GM19238 (cell line): Measurements from ENCODE around the gene CCL22.
"Not testable (repeated sequence)": the region's sequence is repeated elsewhere in the genome, so short reads cannot be mapped to it uniquely, and the experiment has no call there.

ENCODE experiments used
- DNase-seq: peaks from one replicate; pipeline ENCODE4 v3.0.0; 2011; ENCODE audit warnings: low spot score; ENCODE audit not compliant: insufficient read length

The CCL22 gene, protein sequence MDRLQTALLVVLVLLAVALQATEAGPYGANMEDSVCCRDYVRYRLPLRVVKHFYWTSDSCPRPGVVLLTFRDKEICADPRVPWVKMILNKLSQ

DNA sequence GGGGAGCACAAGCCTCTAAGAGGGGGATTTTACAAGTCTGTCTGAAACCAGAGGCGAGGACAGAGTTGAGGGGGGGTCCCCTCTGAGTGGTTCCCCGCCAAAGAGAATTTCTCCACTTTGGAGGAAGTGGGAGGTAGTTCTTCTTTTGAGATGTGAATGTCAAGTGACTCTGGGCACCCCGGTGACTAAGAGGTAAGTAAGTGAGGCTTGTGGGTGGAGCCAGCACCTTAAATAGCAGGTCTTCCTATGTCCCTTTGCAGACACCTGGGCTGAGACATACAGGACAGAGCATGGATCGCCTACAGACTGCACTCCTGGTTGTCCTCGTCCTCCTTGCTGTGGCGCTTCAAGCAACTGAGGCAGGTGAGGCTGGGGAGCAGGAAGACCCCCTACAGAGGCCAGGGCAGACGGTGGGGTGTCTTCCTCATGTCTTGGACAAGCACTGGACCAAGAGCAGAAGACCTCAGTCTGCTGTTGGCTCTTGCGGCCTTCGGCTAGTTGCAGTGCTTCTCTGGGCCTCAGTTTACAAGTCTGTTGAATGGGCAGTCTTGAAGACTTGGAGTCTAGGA is at the start of gene CCL22:
TSS of gene CCL22 (plus strand) at position 257 of the 569 bp plus-strand sequence. CDS start at position 291, 34 bp downstream.
- no peak for DNase-seq

DNA sequence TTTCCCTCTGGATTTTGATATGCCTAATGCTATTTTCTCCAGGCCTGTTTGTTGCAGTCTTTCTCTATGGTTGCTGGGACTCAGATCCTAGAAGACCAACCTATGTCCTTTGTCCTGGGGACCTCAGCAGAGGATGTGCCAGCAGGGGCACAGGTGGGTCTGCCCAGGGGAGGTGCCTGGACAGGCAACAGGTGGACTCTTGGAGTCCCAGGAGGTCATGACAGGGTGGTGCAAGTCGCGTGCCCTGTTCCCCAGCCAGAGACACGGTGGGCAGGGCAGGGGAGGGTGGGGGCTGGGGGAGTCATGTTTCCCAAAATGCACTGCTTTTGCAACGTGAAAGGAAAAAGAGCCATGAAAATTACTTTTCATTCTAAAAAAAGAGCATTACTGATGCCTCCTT is 47.8 kb upstream of the CCL22 start:
- DNase-seq = no peak

DNA sequence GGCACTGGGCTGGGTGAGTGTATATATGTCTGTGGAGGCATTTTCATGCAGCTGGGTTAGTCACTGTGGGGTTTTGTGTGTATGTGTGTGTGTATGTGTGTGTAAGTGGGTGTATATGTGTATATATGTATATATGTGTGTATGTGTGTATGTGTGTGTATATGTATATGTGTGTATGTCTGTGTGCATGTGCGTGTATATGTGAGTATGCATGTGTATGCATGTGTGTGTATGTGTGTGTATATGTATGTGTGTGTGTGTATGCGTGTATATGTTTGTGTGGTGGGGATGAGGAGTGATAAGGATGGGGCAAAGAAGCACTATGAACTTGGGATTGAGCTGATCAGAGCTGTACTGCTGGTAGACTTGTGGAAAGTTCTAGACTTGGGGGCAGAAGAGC is 45.1 kb upstream of the CCL22 start:
- no peak for DNase-seq

DNA sequence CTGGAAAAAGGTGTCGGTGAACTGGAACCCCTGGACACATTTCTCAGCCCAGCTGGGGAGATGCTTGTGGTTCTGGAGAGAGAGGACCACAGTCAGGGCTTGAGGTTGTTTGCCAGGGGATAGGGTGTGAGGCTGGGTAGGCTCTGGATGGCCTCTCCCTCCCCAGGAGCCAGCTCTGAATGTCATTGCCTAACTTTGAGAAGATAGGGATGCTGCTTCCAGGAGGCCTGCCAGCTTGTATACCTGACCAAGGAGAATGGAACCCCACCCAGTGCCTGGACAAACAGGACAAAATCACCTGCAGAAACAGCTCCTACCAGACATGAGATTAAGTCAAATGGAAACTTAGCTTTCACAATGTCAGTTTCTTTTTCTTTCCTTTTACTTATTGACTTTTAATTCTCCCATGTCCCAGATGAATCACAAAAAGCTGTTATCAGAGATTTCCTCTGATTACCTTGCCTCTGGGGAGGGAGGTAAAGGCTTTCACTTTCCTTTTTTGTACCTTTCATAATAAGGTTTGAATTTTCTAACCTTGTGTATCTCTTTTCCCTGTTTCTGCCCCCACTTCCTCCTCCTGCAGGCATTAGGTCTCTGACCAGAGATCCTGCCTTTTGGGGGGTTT is 44.3 kb upstream of the CCL22 start:
- no peak for DNase-seq

DNA sequence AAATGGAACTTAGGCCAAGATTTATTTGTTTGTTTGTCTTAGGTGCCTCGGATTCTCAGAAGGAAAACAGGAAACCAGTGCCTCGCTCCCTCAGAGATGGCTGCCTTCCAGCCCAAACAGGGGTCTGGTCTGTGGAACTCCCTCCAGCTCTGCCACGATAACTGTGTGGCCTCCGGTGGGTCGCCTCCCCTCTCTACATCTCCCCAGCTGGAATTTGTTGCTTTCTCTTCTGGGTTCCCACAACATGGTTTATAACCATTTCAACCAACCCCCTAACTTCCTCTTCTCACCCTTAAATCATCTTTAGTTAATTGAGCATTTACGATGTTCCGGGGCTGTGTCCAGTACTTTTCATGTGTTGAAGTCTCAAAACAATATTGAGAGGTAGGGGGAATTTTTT is 43.2 kb upstream of the CCL22 start:
- DNase-seq = no peak

DNA sequence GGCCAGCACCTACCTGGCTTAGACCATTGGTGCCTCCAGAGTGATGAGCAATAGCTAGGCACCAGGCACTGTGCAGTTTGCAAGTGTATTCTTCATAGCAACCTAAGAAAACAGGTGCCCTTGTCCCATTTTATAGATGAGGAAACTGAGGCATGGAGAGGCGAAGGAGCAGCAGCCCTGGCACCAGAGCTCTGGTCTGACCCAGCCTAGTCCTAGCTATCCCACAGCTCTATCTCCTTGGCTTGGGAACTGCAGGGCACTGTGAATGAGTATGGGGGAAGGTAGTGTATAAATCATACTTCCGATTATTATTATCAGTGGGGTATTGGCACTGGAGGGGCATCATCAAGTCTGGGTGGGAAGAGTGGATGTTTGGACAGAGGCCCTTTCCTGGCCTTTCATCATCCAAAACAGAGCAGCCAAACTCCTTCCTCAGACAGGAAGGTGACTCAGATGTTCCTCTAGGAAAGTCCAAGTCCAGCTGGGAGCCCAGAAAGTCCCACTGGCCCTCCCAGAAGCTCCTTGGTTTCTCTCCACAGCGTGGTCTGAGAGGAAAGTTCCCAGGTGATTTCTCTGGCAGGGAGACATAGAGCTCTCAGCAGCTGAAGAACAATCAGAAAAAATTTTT is 42.1 kb upstream of the CCL22 start:
- no peak for DNase-seq

DNA sequence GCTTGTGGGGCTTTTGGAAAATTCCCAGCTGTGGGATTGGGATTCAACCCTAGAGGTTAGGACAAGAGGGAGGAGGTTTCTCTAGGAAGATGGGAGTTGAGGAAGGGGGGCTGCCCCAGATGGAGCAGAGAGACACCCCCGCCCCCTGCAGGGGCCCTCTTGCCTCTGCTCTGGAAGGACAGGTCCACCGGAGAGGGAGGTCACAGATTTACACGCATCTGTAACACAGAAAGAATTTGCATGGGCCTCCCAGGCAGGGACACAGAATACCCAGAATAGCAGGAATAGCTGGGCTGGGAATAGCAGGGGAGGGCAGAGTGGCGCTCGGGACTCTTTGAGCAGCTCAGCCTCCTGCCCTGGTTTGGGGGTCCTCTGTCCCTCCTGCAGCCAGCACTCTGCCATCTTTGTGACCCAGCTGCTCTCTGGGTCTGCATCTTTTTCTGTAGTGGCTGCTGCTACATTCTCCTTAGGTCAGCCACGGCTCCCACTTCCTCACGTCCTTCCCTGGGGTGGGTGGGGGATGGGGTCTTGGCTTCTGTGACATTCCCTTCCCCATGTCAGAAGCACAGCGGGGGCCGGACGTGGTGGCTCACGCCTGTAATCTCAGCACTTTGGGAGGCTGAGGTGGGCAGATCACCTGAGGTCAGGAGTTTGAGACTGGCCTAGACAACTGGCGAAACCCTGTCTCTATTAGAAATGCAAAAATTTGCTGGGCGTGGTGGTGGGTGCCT is 40.2 kb upstream of the CCL22 start:
- DNase-seq = no peak

DNA sequence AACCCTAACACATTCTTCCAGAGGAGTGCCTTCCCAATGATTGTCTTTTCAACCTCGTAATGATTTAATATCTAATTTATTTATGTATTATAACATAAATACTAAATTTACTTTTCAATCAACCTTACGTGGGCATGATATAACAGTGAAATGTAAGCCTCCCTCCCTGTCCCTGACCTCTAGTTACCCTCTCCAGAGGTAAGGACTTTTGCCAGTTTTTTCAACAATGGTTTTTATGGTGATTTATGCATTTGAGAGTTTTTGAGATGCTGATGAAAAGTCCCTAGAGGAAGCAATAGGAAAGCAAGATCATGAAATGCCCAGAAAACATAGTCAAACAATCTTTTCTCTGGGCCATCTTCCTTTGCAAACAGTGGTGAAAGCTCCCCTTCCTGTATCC is 38.9 kb upstream of the CCL22 start:
- no peak for DNase-seq

DNA sequence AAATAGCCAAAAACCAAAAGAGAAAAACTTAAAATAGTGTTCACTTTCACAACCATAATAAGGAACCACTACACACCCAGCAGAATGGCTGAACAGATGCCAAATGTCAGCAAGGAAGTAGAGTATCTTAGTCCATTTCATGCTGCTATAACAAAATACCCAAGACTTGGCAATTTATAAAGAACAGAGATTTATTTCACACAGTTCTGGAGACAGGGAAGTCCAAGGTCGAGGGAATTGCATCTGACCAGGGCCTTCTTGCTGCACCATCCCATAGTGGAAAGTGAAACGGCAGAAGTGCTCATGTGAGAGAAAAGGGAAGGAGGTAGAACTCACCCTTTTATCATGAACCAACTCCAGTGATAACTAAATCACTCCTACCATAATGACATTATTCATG is 33.8 kb upstream of the CCL22 start:
- no peak for DNase-seq

DNA sequence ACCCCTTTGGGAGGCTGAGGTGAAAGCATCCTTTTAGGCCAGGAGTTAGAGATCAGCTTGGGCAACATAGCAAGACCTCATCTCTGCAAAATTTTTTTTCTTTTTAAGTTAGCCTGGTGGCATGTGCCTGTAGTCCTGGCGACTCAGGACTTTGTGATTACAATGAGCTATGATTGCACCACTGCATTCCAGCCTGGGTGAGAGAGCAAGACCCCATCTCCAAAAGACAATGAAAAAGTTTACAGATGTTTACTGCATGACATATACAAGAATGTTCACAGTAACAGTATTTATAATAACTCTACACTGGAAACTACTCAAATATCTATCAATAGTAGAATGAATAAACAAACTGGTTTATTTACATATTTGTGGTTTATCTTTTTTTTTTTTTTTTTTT is 33.1 kb upstream of the CCL22 start:
- no peak for DNase-seq

DNA sequence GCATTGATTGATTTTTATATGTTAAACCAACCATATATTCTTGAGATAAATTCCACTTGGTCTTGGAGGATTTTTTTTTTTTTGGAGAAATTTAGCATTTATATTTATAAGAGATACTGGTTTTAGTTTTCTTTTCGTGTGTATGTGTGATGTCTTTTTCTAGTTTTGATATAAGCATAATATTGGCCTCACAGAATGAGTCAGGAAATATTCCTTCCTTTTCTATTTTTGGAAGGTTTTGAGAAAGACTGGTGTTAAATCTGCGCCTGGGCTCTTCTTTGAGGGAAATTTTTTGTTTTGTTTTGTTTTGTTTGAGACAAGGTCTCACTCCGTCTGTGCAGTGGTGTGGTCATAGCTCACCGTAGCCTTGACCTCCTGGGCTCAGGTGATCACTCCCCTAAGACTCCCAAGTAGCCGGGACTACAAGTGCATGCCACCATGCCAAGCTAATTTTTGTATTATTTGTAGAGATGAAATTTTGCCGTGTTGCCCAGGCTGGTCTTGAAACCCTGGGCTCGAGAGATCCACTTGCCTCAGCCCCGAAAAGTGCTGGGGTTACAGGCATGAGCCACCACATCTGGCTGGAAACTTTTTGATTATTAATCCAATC is 28.8 kb upstream of the CCL22 start:
- DNase-seq = no peak

DNA sequence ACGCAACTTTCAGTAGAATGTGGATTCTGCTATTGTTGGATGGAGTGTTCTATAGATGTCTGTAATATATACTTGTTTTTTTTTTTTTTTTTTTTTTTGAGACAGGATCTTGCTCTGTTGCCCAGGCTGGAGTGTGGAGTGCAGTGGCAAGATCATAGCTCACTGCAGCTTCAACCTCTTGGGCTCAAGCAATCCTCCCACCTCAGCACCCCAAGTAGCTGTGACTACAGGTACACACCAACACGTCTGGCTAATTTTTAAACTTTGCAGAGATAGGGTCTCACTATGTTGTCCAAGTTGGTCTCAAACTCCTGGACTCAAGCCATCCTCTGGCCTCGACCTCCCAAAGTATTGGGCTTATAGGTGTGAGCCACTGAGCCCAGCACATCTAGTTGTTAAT is 27.2 kb upstream of the CCL22 start:
- no peak for DNase-seq

DNA sequence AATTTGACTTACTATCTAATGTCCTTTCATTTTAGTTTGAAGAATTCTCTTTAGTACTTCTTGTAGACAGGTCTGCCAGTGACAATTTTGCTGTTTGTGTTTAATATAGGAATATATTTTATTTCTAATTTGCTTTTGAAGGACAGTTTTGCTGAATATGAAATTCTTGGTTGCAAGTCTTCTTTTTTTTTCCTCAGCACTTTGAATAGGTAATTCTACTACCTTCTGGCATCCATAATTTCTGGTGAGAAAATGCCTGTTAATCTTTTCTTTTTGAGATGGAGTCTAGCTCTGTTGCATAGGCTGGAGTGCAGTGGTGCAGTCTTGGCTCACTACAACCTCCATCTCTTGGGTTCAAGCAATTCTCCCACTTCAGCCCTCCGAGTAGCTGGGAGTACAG is 25.2 kb upstream of the CCL22 start:
- no peak for DNase-seq

DNA sequence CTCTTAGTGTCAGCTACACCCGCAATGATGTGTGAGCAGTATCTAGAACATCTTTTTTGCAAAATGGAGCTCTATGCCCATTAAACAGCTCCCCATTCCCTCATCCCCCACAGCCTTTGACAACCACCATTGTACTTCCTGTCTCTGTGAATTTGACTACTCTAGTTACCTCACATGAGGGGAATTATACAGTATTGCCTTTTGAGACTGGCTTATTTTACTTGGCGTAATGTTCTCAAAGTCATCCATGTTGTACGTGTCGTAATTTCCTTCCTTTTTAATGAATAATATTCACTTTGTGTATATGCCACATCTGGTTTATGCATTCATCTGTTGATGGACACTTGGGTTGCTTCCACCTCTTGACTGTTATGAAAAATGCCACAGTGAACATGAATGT is 23.2 kb upstream of the CCL22 start:
- no peak for DNase-seq

DNA sequence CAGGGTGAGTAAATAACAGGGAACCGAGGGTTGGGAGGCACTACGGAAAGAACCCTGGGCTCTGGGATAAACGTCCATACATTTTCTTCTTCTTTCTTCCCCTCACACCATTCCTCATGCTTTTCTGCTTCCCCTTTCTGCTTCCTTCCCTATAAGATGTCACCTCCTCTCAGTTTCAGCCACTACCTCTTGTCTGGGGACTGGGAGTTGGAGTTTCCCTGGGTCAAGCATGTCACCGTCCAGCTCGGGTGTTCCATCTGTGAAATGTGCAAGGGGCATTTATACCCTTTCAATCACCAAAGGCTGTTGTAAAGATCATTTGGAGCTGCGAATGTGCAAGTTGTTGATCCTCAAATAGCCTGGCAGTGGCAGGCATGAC is 17.5 kb upstream of the CCL22 start:
- DNase-seq = no peak

DNA sequence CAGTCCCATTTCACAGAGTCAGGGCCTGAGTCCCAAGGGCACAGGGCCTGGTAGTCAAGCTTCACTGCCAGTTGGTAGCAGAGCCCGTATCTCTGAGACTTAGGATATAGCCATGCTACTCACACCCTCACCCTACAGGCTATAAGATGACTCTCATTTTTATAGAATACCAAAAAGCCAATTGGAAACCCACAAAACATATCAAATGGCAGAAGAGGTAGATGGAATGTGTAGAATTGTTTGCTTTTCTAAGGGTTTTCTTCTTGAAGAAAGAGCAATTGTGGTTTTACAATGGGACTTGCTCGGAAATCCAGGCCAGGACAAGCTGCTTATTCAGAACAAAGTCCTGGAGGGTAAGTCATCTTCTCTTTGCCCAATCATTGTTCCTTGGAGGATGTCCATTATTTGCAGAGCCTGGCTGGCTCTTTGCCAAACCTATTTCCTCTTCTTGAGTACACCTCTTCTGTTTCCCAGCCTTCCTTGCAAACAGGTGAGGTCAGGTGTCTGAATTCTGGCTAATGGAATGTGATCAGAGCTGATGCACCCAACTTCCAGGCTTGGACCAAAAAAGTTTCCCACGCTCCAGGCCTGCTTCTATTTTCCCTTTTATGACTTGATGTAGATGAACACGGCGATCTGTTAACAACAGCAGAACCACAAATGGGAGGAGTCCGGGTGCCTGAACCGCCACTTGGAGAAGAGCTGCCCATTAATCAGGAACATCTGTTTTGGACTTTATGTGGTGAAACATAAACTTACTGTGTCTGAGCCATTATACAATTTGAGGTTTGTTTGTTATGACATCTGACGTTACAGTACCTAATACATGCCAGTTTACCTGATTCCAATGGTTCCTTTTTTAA is 16.9 kb upstream of the CCL22 start:
- no peak for DNase-seq

DNA sequence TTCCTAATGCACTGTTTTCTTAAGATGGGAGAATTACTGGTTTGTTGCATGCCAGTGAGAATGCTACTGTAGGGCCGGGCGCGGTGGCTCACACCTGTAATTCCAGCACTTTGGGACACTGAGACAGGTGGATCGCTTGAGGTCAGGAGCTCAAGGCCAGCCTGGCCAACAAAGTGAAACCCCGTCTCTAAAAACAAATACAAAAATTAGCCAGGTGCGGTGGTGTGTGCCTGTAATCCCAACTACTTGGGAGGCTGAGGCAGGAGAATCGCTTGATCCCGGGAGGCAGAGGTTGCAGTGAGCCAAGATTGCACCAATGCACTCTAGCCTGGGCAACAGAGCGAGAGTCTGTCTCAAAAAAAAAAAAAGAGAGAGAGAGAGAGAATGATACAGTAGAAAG is 16.0 kb upstream of the CCL22 start:
- DNase-seq = not testable (repeated sequence)

DNA sequence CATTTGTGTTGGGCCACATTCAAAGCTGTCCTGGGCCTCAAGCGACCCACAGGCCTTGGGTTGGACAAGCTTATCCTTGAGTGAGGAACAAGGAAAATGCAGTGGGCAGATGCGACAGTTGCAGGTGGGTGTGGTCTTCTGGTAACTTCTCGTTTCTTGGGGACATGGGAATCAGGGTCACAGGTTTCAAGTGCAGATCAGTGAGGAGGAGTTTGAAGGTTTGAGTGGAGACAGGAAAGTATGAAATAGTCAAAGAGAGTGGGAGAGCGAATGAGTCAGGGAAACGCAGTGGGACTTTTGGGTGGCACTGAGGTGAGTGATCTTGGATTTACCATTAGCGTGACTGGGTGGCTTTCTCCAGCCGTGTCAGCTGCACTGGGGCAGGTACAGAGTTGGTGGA is 15.4 kb upstream of the CCL22 start:
- DNase-seq = no peak

DNA sequence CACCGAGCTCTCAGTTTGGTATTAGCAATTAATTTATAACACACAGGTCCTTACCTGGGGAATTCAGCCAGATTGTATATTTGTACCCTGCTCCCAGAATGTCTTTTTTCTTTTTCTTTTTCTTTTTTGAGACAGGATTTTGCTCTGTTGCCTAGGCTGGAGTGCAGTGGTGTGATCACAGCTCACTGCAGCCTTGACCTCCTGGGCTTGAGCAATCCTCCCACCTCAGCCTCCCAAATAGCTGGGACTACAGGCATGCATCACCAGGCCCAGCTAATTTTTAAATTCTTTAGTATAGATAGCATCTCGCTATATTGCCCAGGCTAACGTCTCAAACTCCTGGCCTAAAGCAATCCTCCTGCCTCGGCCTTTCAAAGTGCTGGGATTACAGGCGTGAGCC is 14.5 kb upstream of the CCL22 start:
- not testable (repeated sequence) for DNase-seq

DNA sequence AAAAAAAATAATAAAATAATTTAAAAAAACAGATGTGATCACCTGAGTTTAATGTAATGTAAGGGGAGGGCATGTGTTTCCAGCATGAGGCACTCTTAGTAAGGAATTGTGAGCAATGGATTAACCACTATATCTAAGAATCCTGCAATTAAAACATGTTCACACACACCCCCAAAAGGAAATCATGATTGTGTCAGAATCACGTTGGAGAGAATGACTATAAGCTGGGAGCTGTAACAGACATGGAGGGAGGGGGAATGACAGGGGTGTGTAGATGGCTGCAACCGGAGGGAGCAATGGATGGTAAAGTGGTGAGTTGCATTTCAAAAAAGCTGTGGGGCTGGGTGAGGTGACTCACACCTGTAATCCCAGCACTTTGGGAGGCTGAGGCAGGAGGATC is 13.6 kb upstream of the CCL22 start:
- no peak for DNase-seq

DNA sequence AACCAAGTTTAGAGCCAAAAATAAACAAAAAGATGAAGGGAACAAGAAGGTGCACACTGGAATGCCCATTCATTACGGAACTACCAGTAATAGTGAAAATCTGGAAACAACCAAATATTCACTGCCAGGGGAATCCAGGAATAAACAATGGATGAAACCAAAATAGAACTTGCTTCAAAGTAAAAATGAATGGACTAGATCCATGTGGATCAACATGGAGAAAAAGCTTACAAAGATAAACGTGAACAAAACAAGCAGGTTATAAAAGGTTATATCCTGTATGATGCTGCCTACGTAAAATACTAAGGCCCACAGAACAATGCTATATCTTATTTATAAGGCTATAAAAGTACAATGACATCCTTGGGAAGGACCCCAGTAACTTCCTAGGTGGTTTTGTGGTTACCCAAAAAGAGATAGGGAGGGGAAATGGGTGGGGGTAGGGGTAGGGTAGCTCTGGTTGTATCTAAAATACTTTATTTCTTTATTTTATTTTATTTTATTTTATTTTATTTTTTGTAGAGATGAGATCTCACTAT is 12.8 kb upstream of the CCL22 start:
- DNase-seq = no peak
